ENCODE results near the gene CNNM3.
"Not testable (repeated sequence)": the region's sequence is repeated elsewhere in the genome, so short reads cannot be mapped to it uniquely, and the experiment has no call there.

CNNM3 gene
- total RNA-seq: 24.5 to 48.8 (median 45.7) reads per million in 3 experiments

DNA sequence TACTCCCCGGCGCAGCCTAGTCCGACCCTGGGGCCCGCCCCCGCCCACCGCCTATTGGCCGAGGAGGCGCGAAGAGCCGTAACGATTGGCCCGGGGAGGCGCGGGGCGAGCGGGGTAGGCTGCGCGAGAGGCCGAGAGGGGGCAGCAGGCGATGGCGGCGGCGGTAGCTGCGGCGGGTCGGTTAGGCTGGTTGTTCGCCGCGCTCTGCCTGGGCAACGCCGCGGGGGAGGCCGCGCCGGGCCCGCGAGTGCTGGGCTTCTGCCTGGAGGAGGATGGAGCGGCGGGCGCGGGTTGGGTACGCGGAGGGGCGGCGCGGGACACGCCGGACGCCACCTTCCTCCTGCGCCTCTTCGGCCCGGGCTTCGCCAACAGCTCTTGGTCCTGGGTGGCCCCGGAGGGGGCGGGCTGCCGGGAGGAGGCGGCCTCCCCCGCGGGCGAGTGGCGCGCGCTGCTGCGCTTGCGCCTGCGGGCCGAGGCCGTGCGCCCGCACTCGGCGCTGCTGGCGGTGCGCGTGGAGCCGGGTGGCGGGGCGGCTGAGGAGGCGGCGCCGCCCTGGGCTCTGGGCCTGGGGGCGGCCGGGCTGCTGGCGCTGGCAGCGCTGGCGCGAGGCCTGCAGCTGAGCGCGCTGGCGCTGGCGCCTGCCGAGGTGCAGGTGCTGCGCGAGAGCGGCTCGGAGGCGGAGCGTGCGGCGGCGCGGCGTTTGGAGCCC is at the start of gene CNNM3:
TSS of gene CNNM3 (plus strand) at position 142 of the 709 bp plus-strand sequence. CDS start at position 152, 10 bp downstream.
- DNase-seq: peak; percentile 94

GRCh38 chr2:96767135-96767871 is 48.8 kb upstream of the CNNM3 start:
- DNase-seq: no peak

- no peak for DNase-seq
These were observed 47.9 kb upstream of the CNNM3 start for GRCh38 chr2:96768083-96768561.

DNA sequence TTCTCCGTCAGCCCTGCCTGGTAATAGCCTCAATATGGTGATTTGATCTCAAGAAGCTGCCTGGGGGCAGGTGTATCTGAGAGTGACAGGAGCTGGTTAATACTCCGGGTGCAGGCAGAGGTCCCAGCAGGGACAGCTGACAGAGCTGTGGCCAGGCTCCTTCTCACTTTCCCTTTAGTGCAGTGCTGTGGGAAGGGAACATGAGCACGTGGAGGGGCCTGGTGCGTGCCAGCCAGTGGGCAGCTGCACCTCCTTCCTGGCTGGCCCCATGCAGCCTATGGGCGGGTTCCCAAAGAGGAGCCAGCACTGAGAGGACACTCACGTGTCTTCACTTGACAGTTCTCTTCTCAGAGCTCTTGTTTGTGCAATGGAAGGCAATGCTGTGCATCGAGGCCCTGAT is 46.3 kb upstream of the CNNM3 start:
- no peak for DNase-seq

DNA sequence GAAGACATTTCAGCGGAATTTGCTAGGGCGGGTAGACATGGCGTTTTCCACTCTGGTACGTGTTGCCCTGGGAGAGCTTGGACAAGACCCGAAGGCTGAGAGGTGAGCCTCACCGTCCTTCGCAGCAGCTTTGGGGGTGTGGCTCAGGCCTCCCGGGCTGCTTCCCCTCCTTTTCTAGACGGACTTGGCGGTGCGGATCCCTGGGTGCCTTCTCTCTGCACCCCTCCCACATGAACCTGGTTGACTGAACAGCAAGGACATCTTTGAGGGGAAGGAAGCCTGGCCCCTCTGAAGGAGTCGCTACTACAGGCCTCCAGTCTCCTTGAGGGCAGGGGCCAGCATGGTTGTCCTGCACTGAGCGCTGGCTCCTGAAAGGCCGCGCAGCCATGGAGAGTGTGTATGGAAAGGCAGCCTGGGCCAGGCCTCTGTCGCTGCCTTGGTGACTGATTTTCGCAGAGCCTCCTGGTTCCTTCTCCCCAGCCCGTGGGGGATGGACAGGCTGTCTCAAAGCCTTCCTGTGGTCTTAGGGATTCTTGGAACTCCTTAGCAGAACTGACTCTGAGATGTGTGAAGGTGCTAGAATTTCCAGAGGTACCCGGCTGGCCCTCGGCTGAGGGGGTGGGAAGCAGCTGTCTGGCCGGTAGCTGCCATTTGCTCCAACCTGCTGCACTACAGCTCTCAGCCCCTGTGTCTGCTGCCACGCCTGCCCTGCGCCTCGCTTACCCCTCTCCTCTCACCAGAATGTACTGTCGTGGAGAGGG is 45.4 kb upstream of the CNNM3 start:
- no peak for DNase-seq

DNA sequence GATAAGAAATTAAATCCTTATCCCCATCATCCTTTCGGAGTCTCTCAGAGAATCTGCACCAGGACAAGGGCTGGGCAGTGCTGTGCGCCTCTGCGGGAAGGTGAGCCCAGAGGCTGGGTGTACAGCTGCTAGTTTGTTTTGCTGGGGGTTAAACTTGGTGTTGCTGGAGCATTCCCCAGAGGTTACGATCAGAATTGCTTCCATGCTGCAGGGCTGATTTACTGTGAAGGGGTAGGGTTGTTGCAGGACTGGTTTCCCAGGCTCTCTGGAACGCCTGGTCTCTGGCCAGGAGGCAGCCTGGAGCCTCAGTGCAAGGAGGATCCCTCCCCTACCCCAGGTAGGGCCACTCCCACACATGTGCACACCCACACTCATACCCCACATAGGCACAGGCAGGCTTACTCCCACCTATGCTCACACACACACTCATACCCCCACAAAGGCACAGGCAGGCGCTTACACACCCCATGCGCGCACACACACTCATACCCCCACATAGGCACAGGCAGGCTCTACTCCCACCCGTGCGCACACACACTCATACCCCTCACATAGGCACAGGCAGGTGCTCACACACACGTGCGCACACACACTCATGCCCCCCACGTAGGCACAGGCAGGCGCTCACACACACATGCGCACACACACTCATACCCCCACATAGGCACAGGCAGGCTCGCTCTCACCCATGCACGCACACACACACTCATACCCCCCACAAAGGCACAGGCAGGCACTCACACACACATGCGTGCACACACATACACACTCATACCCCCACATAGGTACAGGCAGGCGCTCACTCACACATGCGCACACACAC is 44.1 kb upstream of the CNNM3 start:
- no peak for DNase-seq

DNA sequence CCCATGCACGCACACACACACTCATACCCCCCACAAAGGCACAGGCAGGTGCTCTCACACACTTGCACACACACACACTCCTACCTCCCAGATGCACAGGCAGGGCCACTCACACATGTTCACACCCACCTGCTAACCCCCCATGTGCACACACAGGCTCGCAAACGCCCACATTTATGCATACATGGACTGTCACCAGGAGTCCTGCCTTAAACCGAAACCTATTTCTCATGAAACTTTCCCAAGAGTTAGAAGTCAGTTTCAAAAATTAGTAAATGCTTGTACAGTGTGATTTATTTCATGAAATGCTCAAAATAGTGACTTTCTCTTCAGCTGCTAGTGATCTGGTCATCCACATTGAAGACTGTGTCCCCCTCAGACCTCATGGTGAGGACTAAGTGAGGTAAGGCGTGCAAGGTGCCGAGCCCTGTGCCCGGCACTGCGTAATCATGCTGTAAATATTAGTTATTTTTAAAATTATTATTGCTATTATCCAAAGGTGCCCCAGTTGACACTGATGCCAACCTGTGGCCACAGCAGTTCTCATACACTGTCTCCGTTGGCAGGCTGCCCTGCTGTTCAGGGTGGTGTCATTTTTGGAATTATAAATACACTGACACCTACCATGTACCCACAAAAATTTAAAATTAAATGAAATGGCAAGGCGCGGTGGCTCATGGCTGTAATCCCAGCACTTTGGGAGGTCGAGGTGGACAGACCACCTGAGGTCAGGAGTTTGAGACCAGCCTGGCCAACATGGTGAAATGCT is 43.0 kb upstream of the CNNM3 start:
- DNase-seq: no peak

DNA sequence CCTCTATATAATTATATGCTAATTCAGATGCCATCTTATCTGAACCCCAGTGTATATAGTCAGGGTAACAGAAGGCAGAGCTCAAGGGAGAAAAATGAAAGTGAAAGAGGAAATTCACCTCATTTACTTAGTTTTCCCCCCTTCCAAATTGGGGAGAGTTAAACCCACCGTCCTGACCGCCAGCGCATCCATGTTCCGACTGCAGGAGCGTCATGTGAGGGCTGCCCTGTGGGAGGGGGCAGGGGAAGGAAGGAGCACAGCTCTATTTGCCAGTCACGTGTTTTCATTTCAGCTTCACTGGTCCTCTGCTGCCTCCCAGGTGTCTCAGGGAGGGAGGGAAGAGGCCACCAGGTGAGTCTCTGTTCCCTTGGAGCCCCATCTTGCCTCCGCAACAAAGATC is 42.1 kb upstream of the CNNM3 start:
- DNase-seq: peak; percentile 59

DNA sequence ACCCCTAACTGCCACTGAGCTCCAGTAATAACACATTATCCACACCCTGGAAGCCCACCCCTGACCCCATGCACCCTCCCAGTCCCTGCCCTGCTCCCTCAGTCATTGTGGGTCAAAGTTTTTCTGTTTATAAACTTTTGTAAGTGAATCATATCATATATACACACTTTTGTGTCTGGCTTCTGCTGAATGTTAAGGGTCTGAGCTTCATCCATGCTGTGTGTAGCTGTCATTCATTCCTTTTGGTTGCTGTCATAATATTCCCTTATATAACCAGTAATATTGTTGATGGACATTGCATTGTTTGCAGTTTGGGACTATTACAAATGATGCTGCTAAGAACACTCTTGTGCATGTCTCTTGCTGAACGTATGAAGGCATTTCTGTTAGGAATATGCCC is 40.9 kb upstream of the CNNM3 start:
- DNase-seq: no peak

DNA sequence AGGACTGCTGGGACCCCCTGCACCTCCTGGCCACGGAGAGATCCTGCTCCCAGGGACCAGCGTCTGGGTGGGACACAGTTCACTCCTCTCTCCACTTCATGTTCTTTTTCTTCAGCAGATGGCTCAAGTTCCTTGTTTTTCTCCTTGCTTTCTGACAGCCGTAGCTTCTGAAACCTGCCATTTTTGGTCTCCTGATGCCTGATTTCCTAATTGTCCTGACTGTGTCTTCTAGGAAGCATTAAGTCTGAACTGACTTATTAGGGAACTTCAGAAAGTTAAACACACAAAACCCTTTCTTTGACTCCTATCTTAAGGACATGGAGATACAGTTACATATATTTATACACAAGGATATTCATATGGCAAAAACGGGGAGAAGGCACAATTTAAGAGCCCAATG is 32.7 kb upstream of the CNNM3 start:
- no peak for DNase-seq

- DNase-seq: no peak
These were observed 28.7 kb upstream of the CNNM3 start for GRCh38 chr2:96787411-96787810.

- DNase-seq: no peak
These were observed 27.4 kb upstream of the CNNM3 start for GRCh38 chr2:96788442-96789244.

GRCh38 chr2:96789245-96789617 is 26.8 kb upstream of the CNNM3 start:
- no peak for DNase-seq

DNA sequence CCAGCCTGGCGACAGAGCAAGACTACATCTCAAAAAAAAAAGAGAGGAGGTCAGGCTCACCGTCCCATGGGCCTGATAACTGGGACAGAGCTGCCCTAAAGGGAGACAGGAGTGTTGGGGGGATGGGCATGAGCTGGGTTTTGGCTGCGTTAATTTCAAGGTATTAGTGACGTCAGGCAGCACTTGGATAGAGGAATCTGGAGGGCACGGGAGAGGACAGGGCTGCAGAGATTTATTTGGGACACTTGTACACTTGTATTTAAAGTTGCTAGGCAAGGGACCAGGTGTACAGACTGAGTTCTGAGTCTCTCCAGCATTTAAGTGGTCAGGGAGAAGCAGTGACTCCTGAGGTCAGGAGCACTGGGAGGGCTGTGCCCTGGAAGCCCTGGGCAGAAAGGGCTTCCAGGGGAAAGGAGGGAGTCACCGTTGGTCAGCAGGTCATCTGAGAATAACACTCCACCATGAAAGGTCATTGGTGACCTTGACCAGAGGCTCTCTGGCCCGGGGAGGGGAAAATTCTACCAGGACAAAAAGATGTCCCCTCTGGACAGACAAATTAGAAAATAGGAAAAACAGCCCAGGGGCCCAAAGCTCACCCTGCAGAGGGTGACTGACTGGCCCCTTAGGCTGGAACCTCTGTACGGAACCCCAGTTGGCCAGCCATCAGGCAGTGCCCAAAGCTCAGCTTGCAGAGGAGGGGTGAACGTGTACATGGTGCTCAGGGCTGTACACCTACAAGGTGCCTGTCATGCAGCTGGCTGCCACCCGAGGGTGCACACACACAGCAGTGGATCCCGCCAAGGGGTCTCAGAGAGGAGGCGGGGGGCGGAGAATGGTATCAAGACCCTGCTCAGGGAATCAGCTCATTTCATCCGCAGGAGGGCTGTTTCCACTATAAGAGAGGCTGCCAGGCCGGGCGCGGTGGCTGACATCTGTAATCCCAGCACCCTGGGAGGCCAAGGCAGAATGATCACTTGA is 23.0 kb upstream of the CNNM3 start:
- no peak for DNase-seq

DNA sequence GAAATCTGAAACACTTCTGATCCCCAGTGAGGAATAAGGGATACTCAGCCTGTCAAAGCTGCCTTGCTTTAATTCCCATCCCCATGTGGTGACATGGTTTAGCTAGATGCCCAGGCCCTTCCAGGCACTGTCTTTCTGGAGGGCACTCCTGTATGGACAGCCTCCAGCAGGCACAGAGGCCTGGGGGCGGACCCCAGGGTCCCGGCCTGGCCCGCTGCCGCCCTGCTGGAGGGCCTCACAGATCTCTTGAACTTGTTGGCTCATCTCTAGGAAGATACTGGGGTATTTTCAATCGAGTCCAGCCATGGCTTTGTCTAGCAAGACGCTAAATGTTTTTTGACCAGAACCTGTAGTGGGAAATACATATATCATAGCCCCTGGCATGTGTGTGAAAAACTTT is 21.0 kb upstream of the CNNM3 start:
- no peak for DNase-seq

- not testable (repeated sequence) for DNase-seq
These were observed 19.6 kb upstream of the CNNM3 start for GRCh38 chr2:96796497-96796896.

GRCh38 chr2:96797066-96797625 is 18.9 kb upstream of the CNNM3 start:
- DNase-seq: no peak

DNA sequence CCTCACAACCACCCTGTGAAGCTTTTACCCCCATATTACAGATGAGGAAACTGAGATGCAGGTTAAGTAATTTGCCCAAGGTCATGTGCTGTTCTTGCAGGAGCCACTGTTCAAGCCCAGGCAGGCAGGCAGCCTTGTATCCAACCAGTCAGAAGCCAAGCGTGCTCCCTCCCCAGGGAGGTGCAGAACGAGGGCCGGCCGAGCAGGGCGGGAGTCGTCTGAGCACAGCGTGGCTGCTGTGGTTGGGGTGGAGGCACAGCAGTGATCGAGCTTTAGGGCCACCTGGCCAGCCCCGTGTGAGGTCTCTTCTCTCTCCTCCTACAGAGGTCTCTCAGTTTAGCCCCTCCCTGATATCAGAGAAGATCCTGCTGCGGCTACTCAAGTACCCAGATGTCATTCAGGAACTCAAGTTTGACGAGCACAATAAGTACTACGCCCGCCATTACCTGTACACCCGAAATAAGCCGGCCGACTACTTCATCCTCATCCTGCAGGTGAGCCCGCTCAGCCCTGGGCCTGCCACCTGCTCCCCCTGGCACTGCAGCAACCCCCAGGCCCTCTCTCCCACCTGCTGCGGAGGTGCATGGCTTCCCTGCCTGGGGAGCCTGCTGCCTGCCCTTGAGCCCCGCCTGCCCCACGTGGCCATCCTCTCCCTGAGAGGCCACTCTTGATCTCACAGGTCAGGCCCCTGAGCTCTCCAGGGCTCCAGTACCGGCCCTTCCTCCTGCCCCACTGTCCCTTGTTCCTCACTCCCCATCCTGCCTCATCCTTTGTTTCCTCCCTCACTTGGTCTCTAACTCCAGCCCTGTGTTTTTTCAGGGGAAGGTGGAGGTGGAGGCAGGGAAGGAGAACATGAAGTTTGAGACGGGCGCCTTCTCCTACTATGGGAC is 17.1 kb upstream of the CNNM3 start:
- no peak for DNase-seq

All from central memory CD4-positive, alpha-beta T cell (primary cell).